HepG2 (cell line): ENCODE data around the gene GALR2. TPM values are rescaled to one million over a fixed set of nuclear protein-coding genes. Genes with fewer than 3 reads are reported as not detected.

Source experiments
- ATAD3A ChIP-seq: sonication (generic); formaldehyde crosslinking; IDR thresholded peaks from 2 replicates; pipeline ENCODE4 v1.4.0; 2020; ENCODE audit warnings: missing genetic modification reagents
- CREM ChIP-seq, 2 experiments: sonication (generic) in 1 of 2; formaldehyde crosslinking in 1 of 2; IDR thresholded peaks; 2 replicates each; pipeline versions ENCODE4 v1.4.0 to v1.6.1; 2016 to 2020; ENCODE audit warnings: antibody characterized with exemption in 1 of 2, mild to moderate bottlenecking in 1 of 2, missing genetic modification reagents in 1 of 2
- GATAD2A ChIP-seq: IDR thresholded peaks from 2 replicates; pipeline ENCODE4 v1.6.1; 2016
- HNRNPL ChIP-seq: fragments of 200-400 bp; formaldehyde crosslinking; IDR thresholded peaks from 2 replicates; pipeline ENCODE4 v1.6.1; 2017; ENCODE audit warnings: mild to moderate bottlenecking, low read depth, low read length
- MYC ChIP-seq: sonication (generic); formaldehyde crosslinking; IDR thresholded peaks from 2 replicates; pipeline ENCODE4 v1.9.0; 2021; ENCODE audit warnings: missing genetic modification reagents, borderline replicate concordance
- MYNN ChIP-seq: sonication (generic); formaldehyde crosslinking; IDR thresholded peaks from 2 replicates; pipeline ENCODE4 v1.4.0; 2020; ENCODE audit warnings: mild to moderate bottlenecking, low read depth, missing genetic modification reagents
- NCOA1 ChIP-seq: sonication (generic); formaldehyde crosslinking; IDR thresholded peaks from 2 replicates; pipeline ENCODE4 v1.9.0; 2021; ENCODE audit warnings: missing genetic modification reagents
- NFIB ChIP-seq: sonication (generic); formaldehyde crosslinking; IDR thresholded peaks from 2 replicates; pipeline ENCODE4 v1.9.0; 2021; ENCODE audit warnings: missing genetic modification reagents, mild to moderate bottlenecking, borderline replicate concordance
- NFYC ChIP-seq: IDR thresholded peaks from 2 replicates; pipeline ENCODE4 v1.6.1; 2016; ENCODE audit warnings: missing genetic modification reagents, missing compliant biosample characterization
- PHF5A ChIP-seq: IDR thresholded peaks from one replicate; pipeline ENCODE4 v1.6.1; 2018; ENCODE audit warnings: low read depth, missing genetic modification reagents; ENCODE audit not compliant: unreplicated experiment
- SIN3B ChIP-seq: fragments of 150-350 bp; IDR thresholded peaks from 2 replicates; pipeline ENCODE4 v1.6.1; 2014; ENCODE audit warnings: low read length
- TFDP1 ChIP-seq: IDR thresholded peaks from 2 replicates; pipeline ENCODE4 v1.6.1; 2016; ENCODE audit warnings: missing compliant biosample characterization, missing genetic modification reagents, borderline replicate concordance
- THAP7 ChIP-seq: sonication (generic); formaldehyde crosslinking; IDR thresholded peaks from 2 replicates; pipeline ENCODE4 v1.8.1; 2023; ENCODE audit warnings: mild to moderate bottlenecking, missing genetic modification reagents
- UBTF ChIP-seq: sonication (generic); formaldehyde crosslinking; IDR thresholded peaks from 2 replicates; pipeline ENCODE4 v1.4.0; 2020; ENCODE audit warnings: mild to moderate bottlenecking, missing genetic modification reagents
- ZFX ChIP-seq: sonication (generic); formaldehyde crosslinking; IDR thresholded peaks from 2 replicates; pipeline ENCODE4 v1.4.0; 2020; ENCODE audit warnings: mild to moderate bottlenecking, low read depth, missing genetic modification reagents, moderate library complexity
- ZFYVE20 ChIP-seq: sonication (generic); formaldehyde crosslinking; IDR thresholded peaks from 2 replicates; pipeline ENCODE4 v1.8.0; 2023; ENCODE audit warnings: low read depth, mild to moderate bottlenecking, moderate library complexity, missing genetic modification reagents, borderline replicate concordance
- ZMAT5 ChIP-seq: sonication (generic); formaldehyde crosslinking; IDR thresholded peaks from 2 replicates; pipeline ENCODE4 v1.5.0; 2020; ENCODE audit warnings: mild to moderate bottlenecking, low read depth, missing genetic modification reagents, borderline replicate concordance
- ZNF281 ChIP-seq: sonication (generic); formaldehyde crosslinking; IDR thresholded peaks from 2 replicates; pipeline ENCODE4 v1.4.0; 2020; ENCODE audit warnings: missing genetic modification reagents, borderline replicate concordance
- ZNF547 ChIP-seq: sonication (generic); formaldehyde crosslinking; IDR thresholded peaks from 2 replicates; pipeline ENCODE4 v1.5.1; 2020; ENCODE audit warnings: mild to moderate bottlenecking, missing genetic modification reagents
- ZNF7 ChIP-seq: IDR thresholded peaks from 2 replicates; pipeline ENCODE4 v1.6.1; 2016; ENCODE audit warnings: missing biosample characterization, missing genetic modification reagents
- ZNF776 ChIP-seq: sonication (generic); formaldehyde crosslinking; IDR thresholded peaks from 2 replicates; pipeline ENCODE4 v1.4.0; 2020; ENCODE audit warnings: mild to moderate bottlenecking, missing genetic modification reagents
- polyA plus RNA-seq, 8 experiments: library from polyadenylated mRNA; depleted of rRNA in 3 of 8; stranded (reverse) in 7 of 8; unstranded in 1 of 8; fragments of >200 nt; fragmentation: Illumina TruSeq in 4 of 8; extraction: Trizol in 4 of 8; gene quantifications; 2 replicates each; pipeline versions ENCODE4 v1.2.1 to v1.2.3, GENCODE V29; 2011 to 2016; ENCODE audit warnings: low read depth in 4 of 8, missing spikeins in 1 of 8, mixed read lengths in 1 of 8; ENCODE audit not compliant: insufficient read depth in 1 of 8
- total RNA-seq, 5 experiments: library from RNA; depleted of rRNA; stranded (reverse); fragments of >200 nt; fragmentation: Illumina TruSeq; extraction: Trizol; gene quantifications; 2 replicates each; pipeline ENCODE4 v1.2.3, GENCODE V29; 2016; ENCODE audit warnings: low read depth in 1 of 5

GALR2 gene
- total and polyA plus RNA-seq, 2 of the 13 experiments (the other 11 are each of a cell fraction or from before 2014, with no cell fraction given) = 0.48 to 0.58 TPM

- TF ChIP-seq ZNF281 (CRISPR knock-in tag) (no peak; the same call in 1 of the 2 replicates), TFDP1 (peak; percentile 65; the same call in 1 of the 2 replicates), ATAD3A (CRISPR knock-in tag) (no peak), ZNF776 (CRISPR knock-in tag) (0 out of 2 replicates have a peak, but pooled peaks have one; percentile 34), GATAD2A (CRISPR knock-in tag) (peak; percentile 51; the same call in 1 of the 2 replicates), UBTF (peak; percentile 57), ZNF7 (CRISPR knock-in tag) (0 out of 2 replicates have a peak, but pooled peaks have one; percentile 5), ZFYVE20 (CRISPR knock-in tag) (no peak; the same call in 1 of the 2 replicates), THAP7 (CRISPR knock-in tag) (peak; percentile 100), HNRNPL (peak; percentile 65; the same call in 1 of the 2 replicates), NFYC (CRISPR knock-in tag) (no peak), ZFX (CRISPR knock-in tag) (peak; percentile 95), ZNF547 (peak; percentile 89), SIN3B (peak; percentile 55; the same call in 1 of the 2 replicates), NCOA1 (CRISPR knock-in tag) (no peak), CREM (IDR thresholded peaks at IDR 0.05) (peak; percentile 68), CREM (CRISPR knock-in tag; IDR thresholded peaks at IDR 0.05) (no peak), ZMAT5 (CRISPR knock-in tag) (no peak), PHF5A (CRISPR knock-in tag) (peak; percentile 55), NFIB (CRISPR knock-in tag) (no peak), MYNN (CRISPR knock-in tag) (no peak), MYC (no peak; the same call in 1 of the 2 replicates)
Observed at GRCh38 chr17:76103274-76104139, 28.9 kb downstream of the GALR2 start, which contains the start of gene EXOC7 (continued).
